GM19468 (cell line): ENCODE data around the gene KPTN.

Experiments
- ATAC-seq: cut with Tn5 transposase; IDR thresholded peaks from one replicate; pipeline ENCODE4 v1.9.1; 2021; ENCODE audit warnings: mild to moderate bottlenecking, moderate library complexity, moderate number of reproducible peaks; ENCODE audit not compliant: unreplicated experiment; ENCODE audit errors: extremely low read depth

KPTN gene

DNA sequence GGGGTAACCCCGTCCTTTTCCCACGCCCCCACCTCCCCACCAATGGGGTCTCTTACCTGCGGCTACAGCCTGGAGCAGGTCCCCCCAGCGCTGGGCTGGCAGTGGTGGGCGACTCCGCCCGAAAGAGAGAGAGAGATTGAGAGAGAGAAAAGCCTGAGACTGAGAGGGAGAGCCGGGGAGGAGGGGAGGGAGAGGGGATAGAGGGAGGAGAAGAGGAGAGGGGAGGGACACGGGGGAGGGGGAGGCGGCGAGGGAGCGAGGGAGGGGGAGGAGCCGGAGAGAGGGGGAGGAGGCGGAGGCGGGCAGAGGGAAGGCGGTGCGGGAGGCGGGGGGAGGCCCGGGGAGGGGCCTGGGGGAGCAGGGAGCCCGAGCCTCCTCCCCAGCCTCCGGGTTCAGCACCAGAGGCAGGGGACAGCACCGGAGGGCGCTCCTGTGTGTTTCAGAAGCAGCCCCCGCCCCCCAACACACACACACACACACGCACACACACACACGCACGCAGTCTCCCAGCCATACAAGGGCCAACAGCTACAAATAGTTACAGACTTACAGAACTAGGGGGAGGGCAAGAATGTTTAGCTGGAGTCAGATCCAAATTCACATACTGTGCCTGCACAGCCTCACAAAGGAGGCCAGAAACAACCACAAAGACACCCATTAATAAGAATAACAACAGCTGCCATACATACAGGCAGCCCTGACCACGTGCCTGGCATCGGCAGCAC is 12.1 kb downstream of the KPTN start, which contains the start of gene SLC8A2:
SLC8A2 (minus strand) TSS at position 161 of the 725 bp plus-strand sequence. CDS start 5,490 bp downstream, outside the sequence.
- no peak for ATAC-seq

GRCh38 chr19:47471381-47471732 is 12.7 kb downstream of the KPTN start:
- no peak for ATAC-seq

DNA sequence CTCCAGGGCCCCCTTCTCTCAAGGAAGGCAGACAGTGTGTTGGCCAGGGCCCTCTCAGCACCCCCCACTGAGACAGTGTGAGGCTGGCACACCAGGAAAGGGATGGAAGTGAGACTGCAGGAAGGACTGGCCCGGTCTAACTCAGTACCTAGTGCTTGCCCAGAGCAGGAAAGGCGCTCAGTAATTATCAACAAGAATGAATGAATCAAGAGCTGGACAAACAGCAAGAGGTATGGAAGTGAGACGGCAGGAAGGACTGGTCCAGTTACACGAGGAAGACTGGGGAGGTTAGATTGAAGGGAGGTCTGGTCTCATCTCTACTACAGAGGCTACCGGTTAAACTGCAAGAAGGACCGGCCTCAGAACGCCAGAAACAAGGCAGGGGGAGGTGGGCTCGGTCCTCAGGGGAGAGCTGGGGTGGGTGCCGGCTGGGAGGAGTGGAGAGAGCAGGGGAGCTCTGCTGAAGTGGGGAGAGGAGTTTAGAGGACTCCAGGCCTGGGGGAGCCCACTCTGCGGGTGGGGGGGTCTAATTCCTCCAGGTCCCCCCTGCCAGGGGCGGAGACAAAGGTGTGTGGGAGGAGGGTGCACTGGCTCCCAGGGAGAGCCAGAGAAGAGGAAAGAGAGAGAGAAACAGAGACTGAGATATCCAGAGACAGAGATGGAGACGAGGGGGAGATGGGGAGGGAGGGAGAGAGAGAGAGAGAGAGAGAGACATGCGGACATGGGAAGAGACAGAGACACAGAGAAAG is 13.4 kb downstream of the KPTN start:
- ATAC-seq = no peak

- ATAC-seq = no peak
Measured at GRCh38 chr19:47469719-47470118, 14.3 kb downstream of the KPTN start.

DNA sequence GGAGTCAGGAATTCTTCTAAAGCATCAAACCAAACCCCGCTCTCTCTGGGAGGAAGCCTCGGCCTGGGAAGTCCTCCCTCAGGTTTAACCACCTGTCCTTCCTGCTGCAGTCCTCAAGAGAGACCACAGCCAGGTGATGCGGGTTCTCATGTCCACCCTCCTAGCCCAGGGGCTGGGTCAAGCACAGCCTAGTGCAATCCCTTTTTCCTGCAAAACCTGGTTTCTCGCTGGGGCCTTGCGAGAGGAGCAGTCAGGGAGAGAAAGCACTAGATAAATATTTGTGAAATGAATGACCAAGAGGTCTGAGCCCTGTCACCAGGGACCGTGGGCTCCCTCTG is 14.7 kb downstream of the KPTN start:
- no peak for ATAC-seq

GRCh38 chr19:47467914-47468313 is 16.1 kb downstream of the KPTN start:
- no peak for ATAC-seq

- ATAC-seq = no peak
Measured at GRCh38 chr19:47465957-47466356, 18.1 kb downstream of the KPTN start.

GRCh38 chr19:47464675-47465419 is 19.2 kb downstream of the KPTN start:
- no peak for ATAC-seq

DNA sequence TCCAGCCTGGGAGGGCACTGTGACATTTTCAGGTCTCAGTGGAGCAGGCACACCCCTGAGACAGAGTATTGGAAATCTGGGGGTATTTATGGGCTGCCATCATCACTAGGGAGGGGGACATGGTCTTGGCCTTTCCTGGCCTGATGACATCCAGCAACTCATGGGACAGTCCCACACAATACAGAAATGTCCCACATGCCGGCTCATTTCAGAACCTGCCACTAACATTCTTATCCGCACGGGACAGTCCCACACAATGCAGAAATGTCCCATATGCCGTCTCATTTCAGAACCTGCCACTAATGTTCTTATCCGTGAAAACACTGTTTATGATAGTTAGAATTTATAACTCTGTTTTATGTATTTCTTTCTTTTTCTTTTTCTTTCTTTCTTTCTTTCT is 22.1 kb downstream of the KPTN start:
- no peak for ATAC-seq

DNA sequence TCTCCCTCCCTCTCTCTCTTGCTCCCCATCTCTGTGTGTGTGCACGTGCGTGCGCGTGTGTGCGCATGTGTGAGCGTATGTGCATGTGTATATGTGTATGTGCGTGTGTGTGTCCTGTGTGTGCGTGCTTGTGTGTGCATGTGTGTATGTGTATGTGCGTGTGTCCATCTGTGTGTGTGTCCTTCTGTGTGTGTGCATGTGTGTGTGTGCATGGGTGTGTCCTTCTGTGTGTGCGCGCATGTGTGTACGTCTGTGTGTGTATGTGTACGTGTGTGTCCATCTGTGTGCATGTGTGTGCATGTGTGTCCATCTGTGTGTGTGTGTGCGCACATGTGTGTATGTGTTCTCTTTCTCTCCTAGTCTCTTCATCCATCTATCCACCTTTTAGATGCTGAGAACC is 24.5 kb downstream of the KPTN start:
- no peak for ATAC-seq

DNA sequence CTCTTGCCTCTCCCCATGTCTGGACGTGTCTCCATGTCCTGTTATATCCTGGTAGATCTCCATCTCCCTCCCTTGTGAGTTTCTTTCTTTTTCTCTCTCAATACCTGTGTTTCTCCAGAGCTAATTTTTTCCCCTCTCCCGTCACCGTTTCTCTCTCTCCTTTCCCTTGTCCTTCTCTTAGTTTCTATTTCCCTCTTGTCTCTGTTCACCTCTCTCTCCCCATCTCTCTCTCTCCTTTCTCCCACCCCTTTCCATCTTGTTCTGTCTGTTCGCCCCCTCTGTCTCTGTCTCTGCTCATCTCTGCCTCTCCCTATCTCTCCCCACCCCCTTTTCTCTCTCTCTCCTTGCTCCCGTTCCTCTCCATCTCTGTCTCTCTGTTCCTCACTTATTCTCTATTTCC is 25.3 kb downstream of the KPTN start:
- ATAC-seq = no peak

- ATAC-seq = no peak
Measured at GRCh38 chr19:47456721-47457474, 27.1 kb downstream of the KPTN start.

GRCh38 chr19:47450478-47450877 is 33.5 kb downstream of the KPTN start:
- ATAC-seq = no peak

DNA sequence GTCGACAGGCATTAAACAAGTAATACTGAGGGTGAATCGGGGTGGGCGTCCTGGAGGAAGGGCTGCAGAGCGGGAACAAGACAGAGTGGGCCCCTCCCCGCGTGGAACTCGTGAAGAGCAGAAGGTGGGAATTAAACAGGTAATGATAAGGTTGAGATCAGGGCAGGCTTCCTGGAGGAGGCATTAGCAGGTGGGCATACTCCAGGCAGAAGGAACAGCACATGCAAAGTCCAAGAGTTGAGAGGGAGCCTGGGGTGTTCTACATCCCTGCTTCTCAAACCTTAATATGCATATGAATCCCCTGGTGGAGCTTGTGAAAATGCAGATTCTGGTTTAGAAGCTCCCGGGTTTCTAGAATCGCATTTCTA is 35.7 kb downstream of the KPTN start:
- ATAC-seq = no peak

DNA sequence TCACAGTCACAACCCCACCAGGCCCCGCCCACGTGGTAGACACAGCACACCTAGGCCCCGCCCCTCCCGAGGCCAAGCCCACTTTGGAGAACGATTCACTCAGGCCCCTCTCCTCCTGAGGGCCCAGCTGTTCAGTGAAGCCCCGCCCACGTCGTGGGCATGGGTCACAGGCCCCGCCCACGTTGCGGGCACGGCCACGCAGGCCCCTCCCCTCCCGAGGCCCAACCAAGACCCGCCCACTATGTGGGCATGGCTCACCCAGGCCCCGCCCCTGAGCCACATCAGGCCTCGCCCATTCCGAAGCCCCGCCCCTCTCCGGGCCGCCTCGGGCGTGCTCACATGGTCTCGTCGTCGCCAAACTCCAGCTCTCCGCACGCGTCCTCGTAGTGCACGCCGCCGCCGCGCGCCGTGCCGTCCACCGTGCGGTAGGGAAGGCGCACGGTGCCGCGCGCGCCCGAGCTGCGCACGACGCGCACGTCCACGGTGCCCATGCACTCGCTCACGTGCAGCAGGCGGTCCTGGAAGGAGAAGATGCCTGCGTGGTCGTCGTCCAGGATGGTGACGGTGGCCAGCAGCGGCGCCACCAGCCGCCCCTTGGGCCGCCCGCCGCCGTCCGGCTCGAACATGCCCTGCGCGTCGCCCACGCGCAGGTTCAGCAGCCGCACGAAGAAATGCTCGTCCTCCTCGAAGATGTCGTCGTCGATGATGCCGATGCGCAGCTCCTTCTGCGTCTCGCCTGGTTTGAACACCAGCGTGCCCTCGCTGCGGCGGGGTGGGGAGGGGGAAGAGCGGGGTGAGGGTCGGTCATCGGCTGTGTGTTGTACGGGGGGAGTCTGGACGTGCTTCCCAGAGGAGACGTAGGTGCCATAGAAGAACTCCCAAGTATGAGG is 36.3 kb downstream of the KPTN start:
- no peak for ATAC-seq

GRCh38 chr19:47446534-47447469 is 37.2 kb downstream of the KPTN start:
- no peak for ATAC-seq

GRCh38 chr19:47445937-47446402 is 38.0 kb downstream of the KPTN start:
- ATAC-seq = no peak

- no peak for ATAC-seq
Measured at GRCh38 chr19:47445527-47445926, 38.5 kb downstream of the KPTN start.
